Heart left ventricle (tissue), 16 donors: ENCODE results near the gene MYO16. TPM values are rescaled to one million over a fixed set of nuclear protein-coding genes. Genes with fewer than 3 reads are reported as not detected.

Experiments
- ATAC-seq, 4 donors: fragments of 200-7000 bp; cut with Tn5 transposase; one replicate each; pipeline ENCODE4 v1.9.1; 2020 to 2022; ENCODE audit warnings: moderate library complexity in 4 of 4, mild to moderate bottlenecking in 3 of 4, moderate number of reproducible peaks in 1 of 4
- DNase-seq, 5 donors: peaks; one replicate each; pipeline ENCODE4 v3.0.0-alpha.2; 2020
- H3K27ac ChIP-seq, 12 donors: fragments of 200-600 bp; sonication (generic) in 4 of 12; one replicate each; pipeline versions ENCODE4 v1.5.0 to v1.8.0; 2016 to 2022; ENCODE audit warnings: mild to moderate bottlenecking in 2 of 12
- H3K27me3 ChIP-seq, 9 donors: fragments of 200-600 bp; sonication (generic) in 2 of 9; one replicate each; pipeline versions ENCODE4 v1.5.1 to v1.8.0; 2016 to 2022; ENCODE audit warnings: mild to moderate bottlenecking in 3 of 9
- H3K36me3 ChIP-seq, 9 donors: fragments of 200-600 bp; sonication (generic) in 2 of 9; one replicate each; pipeline versions ENCODE4 v1.5.0 to v1.8.0; 2018 to 2022; ENCODE audit warnings: mild to moderate bottlenecking in 2 of 9
- H3K4me1 ChIP-seq, 12 donors: fragments of 200-600 bp; sonication (generic) in 4 of 12; one replicate each; pipeline versions ENCODE4 v1.5.0 to v1.8.0; 2016 to 2022; ENCODE audit warnings: mild to moderate bottlenecking in 3 of 12
- H3K4me3 ChIP-seq, 12 donors: fragments of 200-600 bp; sonication (generic) in 4 of 12; one replicate each; pipeline versions ENCODE4 v1.5.0 to v1.8.0; 2017 to 2022; ENCODE audit warnings: mild to moderate bottlenecking in 9 of 12, moderate library complexity in 4 of 12
- H3K9me3 ChIP-seq, 12 donors: fragments of 200-600 bp; sonication (generic) in 4 of 12; one replicate each; pipeline versions ENCODE4 v1.5.0 to v1.8.0; 2016 to 2022; ENCODE audit warnings: mild to moderate bottlenecking in 1 of 12
- POLR2A ChIP-seq, 2 donors: fragments of 450-650 bp; IDR thresholded peaks; one replicate each; pipeline ENCODE4 v1.6.1; 2017; ENCODE audit warnings: antibody characterized with exemption in 2 of 2, mild to moderate bottlenecking in 2 of 2, moderate library complexity in 2 of 2
- WGBS, 4 donors: extraction: QIAGEN DNeasy Blood & Tissue Kit in 2 of 4; methylation state at CpG; one replicate each; pipeline versions ENCODE4 v1.1.5 to v1.1.7; 2013 to 2018; 5-methylcytosine and 5-hydroxymethylcytosine counted together
- intact Hi-C, 10 donors: fragments of 100-400 bp; cut with DNase I; formaldehyde crosslinking; loops; one replicate each; pipeline versions ENCODE4 v1.11.1 to v1.14.2; 2022
- polyA plus RNA-seq, 2 donors: library from polyadenylated mRNA; stranded (reverse); fragments of 200-250 nt; gene quantifications; one replicate each; pipeline ENCODE4 v1.2.3, GENCODE V29; 2013
- total RNA-seq, 9 donors: library from RNA; depleted of rRNA in 2 of 9; stranded (reverse); fragments of >200 nt in 2 of 9; fragmentation: NEBNext Ultra II Directional in 3 of 9; extraction: Animal tissue kit (Norgen Biotek cat#: 25700) in 3 of 9; gene quantifications; one replicate each; pipeline versions ENCODE4 v1.1.0 to v1.2.4, GENCODE V29; 2016 to 2023
- TF ChIP-seq, protein P1 (sequence below), 12 donors: fragments of 200-600 bp; sonication (generic) in 4 of 12; IDR thresholded peaks; one replicate each; pipeline versions ENCODE4 v1.5.0 to v1.8.0; 2018 to 2022; ENCODE audit warnings: antibody characterized with exemption in 12 of 12, mild to moderate bottlenecking in 5 of 12
- donor health status: ischemic (EF 13 %, LVEDD 7.1; RV severe dilation, severe dysfunction).
- donor health status: healthy with polysubstance abuse.
- donor health status: DM: no; HTN: yes; CAD: no.
- donor health status: DM: no; HTN: no; CAD: no.
- donor health status: ischemic (EF 25% LVEDD 6.9; RV normal size, moderate dysfunction).
- donor health status: ischemic (EF 25% LVEDD 5.7; RV mildly dilated, moderate dysfunction).
- donor health status: healthy.
- donor health status: DM: yes; HTN: yes; CAD: no.
- donor health status: ischemic (EF 35%, LVEDD 5.7; RV mildly dilated, moderate dysfunction).
- donor health status: nonischemic (EF 11% LVEDD 7.7; RV severe dilation, severe dysfunction).
- donor health status: DM: yes; HTN: yes; CAD: no.
- donor health status: PGD.
- donor health status: ischemic (EF 29% LVEDD 5.4; RV normal size, mild dysfunction).
- donor health status: nonischemic (EF 23%, LVEDD 6.1; RV moderate dilation, normal function).

Gene MYO16
- total and polyA plus RNA-seq, 11 donors = 0.16 to 5.2 (median 0.81) TPM

DNA sequence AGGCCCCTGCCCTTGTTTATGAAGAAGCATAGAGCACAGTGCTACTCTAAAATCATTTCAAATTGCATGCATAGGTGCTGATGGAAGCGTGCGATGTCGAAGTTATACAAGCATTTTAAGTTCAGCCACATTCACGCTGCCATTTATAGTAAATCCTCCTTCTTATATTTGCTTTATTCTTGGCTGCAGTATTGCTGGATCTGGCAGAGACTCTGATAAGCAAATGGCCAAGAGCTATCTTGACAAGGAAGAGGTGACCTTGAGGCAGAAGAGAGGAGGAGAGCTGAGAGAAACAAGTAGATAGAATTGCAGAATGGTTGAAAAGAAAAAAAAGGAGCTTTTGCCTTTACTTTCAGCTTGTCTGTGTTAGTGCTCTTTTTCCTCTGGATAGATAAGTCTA, 18.9 kb upstream of the MYO16 start:
- WGBS, 4 donors = 41 to 59% (median 53%) methylated on average over 4 of the region's 4 CpGs
- peak in 3 of 4 donors; percentile 54 to 86 (median 81) for ATAC-seq
- no peak overlapping the region for H3K27ac ChIP-seq
- peaks cover 0 to 9% (median 0%) of the 10 kb centered on the region in 12 donors for H3K4me1 ChIP-seq
- TF ChIP-seq, protein P1, sequence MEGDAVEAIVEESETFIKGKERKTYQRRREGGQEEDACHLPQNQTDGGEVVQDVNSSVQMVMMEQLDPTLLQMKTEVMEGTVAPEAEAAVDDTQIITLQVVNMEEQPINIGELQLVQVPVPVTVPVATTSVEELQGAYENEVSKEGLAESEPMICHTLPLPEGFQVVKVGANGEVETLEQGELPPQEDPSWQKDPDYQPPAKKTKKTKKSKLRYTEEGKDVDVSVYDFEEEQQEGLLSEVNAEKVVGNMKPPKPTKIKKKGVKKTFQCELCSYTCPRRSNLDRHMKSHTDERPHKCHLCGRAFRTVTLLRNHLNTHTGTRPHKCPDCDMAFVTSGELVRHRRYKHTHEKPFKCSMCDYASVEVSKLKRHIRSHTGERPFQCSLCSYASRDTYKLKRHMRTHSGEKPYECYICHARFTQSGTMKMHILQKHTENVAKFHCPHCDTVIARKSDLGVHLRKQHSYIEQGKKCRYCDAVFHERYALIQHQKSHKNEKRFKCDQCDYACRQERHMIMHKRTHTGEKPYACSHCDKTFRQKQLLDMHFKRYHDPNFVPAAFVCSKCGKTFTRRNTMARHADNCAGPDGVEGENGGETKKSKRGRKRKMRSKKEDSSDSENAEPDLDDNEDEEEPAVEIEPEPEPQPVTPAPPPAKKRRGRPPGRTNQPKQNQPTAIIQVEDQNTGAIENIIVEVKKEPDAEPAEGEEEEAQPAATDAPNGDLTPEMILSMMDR (IDR thresholded peaks at IDR 0.05) = no peak
- TF ChIP-seq POLR2A (IDR thresholded peaks at IDR 0.05) = no peak
- H3K4me3 ChIP-seq = no peak overlapping the region
- no peaks in the 10 kb centered on the region for H3K27me3 ChIP-seq
- DNase-seq = no peak
- intact Hi-C loops = loop anchor here in 2 of 10 donors (5.0 kb wide), 2 partner anchors 282 to 287 kb away; no protein-coding TSS in a partner anchor
- H3K9me3 ChIP-seq = peaks cover 0 to 13% (median 0%) of the 10 kb centered on the region in 12 donors
- H3K36me3 ChIP-seq = no peaks in the 10 kb centered on the region

GRCh38 chr13:108615241-108615640, 14.2 kb upstream of the MYO16 start:
- Histone ChIP-seq H3K4me3 (no peak overlapping the region), H3K27me3 (no peaks in the 10 kb centered on the region), H3K36me3 (no peaks in the 10 kb centered on the region), H3K27ac (no peak overlapping the region), H3K9me3 (no peaks in the 10 kb centered on the region), H3K4me1 (peaks cover 0 to 6% (median 0%) of the 10 kb centered on the region in 12 donors)
- DNase-seq (no peak), ATAC-seq (no peak)
- intact Hi-C loops = no loop called here
- 74 to 85% (median 80%) methylated on average over 3 of the region's 3 CpGs for WGBS, 4 donors
- TF ChIP-seq, protein P1 (IDR thresholded peaks at IDR 0.05) = no peak
- no peak for TF ChIP-seq POLR2A (IDR thresholded peaks at IDR 0.05)

DNA sequence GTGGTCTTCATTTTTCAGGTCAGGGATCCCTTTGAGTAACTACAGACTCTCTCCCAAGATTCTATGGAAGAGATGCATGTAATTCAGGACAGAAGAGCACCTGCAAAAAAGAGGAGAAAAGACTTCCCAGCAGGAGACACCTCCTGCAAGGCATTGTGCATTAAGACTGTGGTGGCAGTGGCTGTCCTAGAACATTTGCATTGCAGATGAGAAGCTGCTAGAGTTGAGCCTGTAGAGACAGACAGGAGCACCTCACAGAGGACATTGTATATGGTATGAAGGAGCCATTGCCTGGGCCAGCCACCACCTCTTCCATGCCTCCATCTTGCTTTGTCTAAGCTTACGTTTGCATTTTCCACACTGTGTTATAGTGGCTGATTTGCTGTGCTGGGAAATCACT, 11.2 kb upstream of the MYO16 start:
- WGBS, 4 donors = 80 to 100% (median 90%) methylated on average over 1 of the region's 1 CpG

DNA sequence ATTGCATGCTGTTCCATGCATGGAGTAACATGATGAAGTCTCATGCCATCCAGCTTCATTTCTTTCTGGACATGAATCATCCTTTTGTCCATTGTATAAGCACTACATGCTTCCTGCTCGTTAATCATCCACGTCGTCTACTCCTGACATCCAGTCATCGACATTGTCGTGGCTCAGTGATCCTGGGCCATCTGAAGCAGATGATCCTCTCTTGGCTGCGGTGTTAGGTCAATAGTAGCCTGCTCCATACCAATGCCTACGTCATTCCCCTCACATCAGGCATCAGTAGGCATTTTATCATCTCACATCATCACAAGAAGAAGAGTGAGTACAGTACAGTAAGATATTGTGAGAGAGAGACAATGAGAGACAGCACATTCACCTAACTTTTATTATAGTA, 7.9 kb upstream of the MYO16 start:
- Histone ChIP-seq H3K27ac (no peak overlapping the region), H3K4me3 (no peak overlapping the region), H3K4me1 (no peaks in the 10 kb centered on the region), H3K36me3 (no peaks in the 10 kb centered on the region), H3K27me3 (no peaks in the 10 kb centered on the region), H3K9me3 (peaks cover 0 to 9% (median 0%) of the 10 kb centered on the region in 12 donors)
- TF ChIP-seq, protein P1 (IDR thresholded peaks at IDR 0.05) = no peak
- TF ChIP-seq POLR2A (IDR thresholded peaks at IDR 0.05) = no peak
- intact Hi-C loops = no loop called here
- 71 to 81% (median 80%) methylated on average over 7 of the region's 7 CpGs for WGBS, 4 donors
- no peak for DNase-seq
- no peak for ATAC-seq

More for the DNA sequence above, 11.2 kb upstream of the MYO16 start:
- H3K4me1 ChIP-seq = no peaks in the 10 kb centered on the region
- no peak for TF ChIP-seq POLR2A (IDR thresholded peaks at IDR 0.05)
- TF ChIP-seq, protein P1 (IDR thresholded peaks at IDR 0.05) = no peak
- intact Hi-C loops = no loop called here
- H3K36me3 ChIP-seq = no peaks in the 10 kb centered on the region
- no peak overlapping the region for H3K27ac ChIP-seq
- H3K9me3 ChIP-seq = no peaks in the 10 kb centered on the region
- DNase-seq = no peak
- no peak overlapping the region for H3K4me3 ChIP-seq
- ATAC-seq = peak in 1 of 4 donors; percentile 5
- H3K27me3 ChIP-seq = no peaks in the 10 kb centered on the region
